SK-N-SH (cell line): ENCODE data around the gene CBLB. TPM values are rescaled to one million over a fixed set of nuclear protein-coding genes. Genes with fewer than 3 reads are reported as not detected.

Experiments used
- CTCF ChIA-PET: fragments of 300-600, 350-600 bp; formaldehyde crosslinking; extraction: SDS; loops from one replicate; lab custom pipeline; 2021; lab: Yijun Ruan, JAX
- POLR2A ChIA-PET: fragments of 350-600 bp; sonication (Branson Sonifier 250); formaldehyde crosslinking; extraction: SDS; loops from one replicate; lab custom pipeline; 2020; ENCODE audit warnings: antibody characterized with exemption, inconsistent platforms; lab: Yijun Ruan, JAX
- DNase-seq: peaks from one replicate; pipeline ENCODE4 v3.0.0; 2012
- H2AFZ ChIP-seq: fragments of 200-600 bp; sonication (generic); 2 replicates; pipeline ENCODE4 v1.8.1; 2016; ENCODE audit warnings: antibody characterized with exemption, mild to moderate bottlenecking, low read depth
- H3F3A ChIP-seq: fragments of 200-600 bp; sonication (generic); replicated peaks from 2 replicates; pipeline ENCODE3; 2016; ENCODE audit warnings: antibody characterized with exemption, mild to moderate bottlenecking; ENCODE audit not compliant: insufficient read depth
- H3K27ac ChIP-seq, 2 experiments: fragments of 200-500 bp in 1 of 2; fragments of 200-600 bp in 1 of 2; sonication (Bioruptor generic) in 1 of 2; sonication (generic), shearing (Covaris generic) in 1 of 2; 2 replicates each; pipeline versions ENCODE4 v1.5.1 to v1.6.1; 2014 to 2016; ENCODE audit warnings: low read depth in 2 of 2, inconsistent platforms in 1 of 2, low read length in 1 of 2, mild to moderate bottlenecking in 1 of 2, mixed read lengths in 1 of 2
- H3K27me3 ChIP-seq: fragments of 200-600 bp; sonication (generic), shearing (Covaris generic); 2 replicates; pipeline ENCODE4 v1.6.1; 2016; ENCODE audit warnings: mixed run types; ENCODE audit not compliant: insufficient read depth
- H3K36me3 ChIP-seq, 2 experiments: fragments of 200-500 bp in 1 of 2; fragments of 200-600 bp in 1 of 2; sonication (Bioruptor generic) in 1 of 2; sonication (generic) in 1 of 2; replicated peaks in 1 of 2; 2 replicates each; pipeline versions ENCODE3 to v1.5.1; 2014 to 2016; ENCODE audit warnings: low read length in 1 of 2, mild to moderate bottlenecking in 1 of 2; ENCODE audit not compliant: insufficient read depth in 2 of 2, control insufficient read depth in 1 of 2
- H3K4me1 ChIP-seq, 2 experiments: fragments of 200-500 bp in 1 of 2; fragments of 200-600 bp in 1 of 2; sonication (Bioruptor generic) in 1 of 2; sonication (generic), shearing (Covaris generic) in 1 of 2; 2 replicates each; pipeline versions ENCODE4 v1.5.1 to v1.6.1; 2014 to 2016; ENCODE audit warnings: low read depth in 1 of 2, low read length in 1 of 2, mixed run types in 1 of 2; ENCODE audit not compliant: insufficient read depth in 2 of 2, control insufficient read depth in 1 of 2
- H3K4me2 ChIP-seq: fragments of 200-600 bp; sonication (generic), shearing (Covaris generic); 2 replicates; pipeline ENCODE4 v1.6.1; 2017; ENCODE audit warnings: mixed run types
- H3K4me3 ChIP-seq, 2 experiments: fragments of 200-500 bp in 1 of 2; fragments of 200-600 bp in 1 of 2; sonication (Bioruptor generic) in 1 of 2; sonication (generic), shearing (Covaris generic) in 1 of 2; 2 replicates each; pipeline versions ENCODE4 v1.5.1 to v1.8.1; 2014 to 2016; ENCODE audit warnings: low read depth in 2 of 2, inconsistent platforms in 1 of 2, low read length in 1 of 2, mild to moderate bottlenecking in 1 of 2, mixed read lengths in 1 of 2, moderate library complexity in 1 of 2
- H3K79me2 ChIP-seq: fragments of 200-600 bp; sonication (generic); 2 replicates; pipeline ENCODE4 v1.8.1; 2017; ENCODE audit warnings: mild to moderate bottlenecking; ENCODE audit not compliant: insufficient read depth
- H3K9ac ChIP-seq: fragments of 200-600 bp; sonication (generic); 2 replicates; pipeline ENCODE4 v1.6.1; 2017; ENCODE audit warnings: mixed run types
- H3K9me2 ChIP-seq: fragments of 200-600 bp; sonication (generic); 2 replicates; pipeline ENCODE4 v1.6.1; 2017; ENCODE audit warnings: mixed run types
- H3K9me3 ChIP-seq: fragments of 200-600 bp; sonication (generic); 2 replicates; pipeline ENCODE4 v1.6.1; 2017; ENCODE audit warnings: mixed run types, mild to moderate bottlenecking, moderate library complexity
- H4K20me1 ChIP-seq: fragments of 200-600 bp; sonication (generic); 2 replicates; pipeline ENCODE4 v1.6.1; 2017; ENCODE audit warnings: mild to moderate bottlenecking, mixed run types; ENCODE audit not compliant: insufficient read depth
- CHD2 ChIP-seq: fragments of 150-350 bp; IDR thresholded peaks from 2 replicates; pipeline ENCODE4 v1.6.1; 2018; ENCODE audit warnings: low read length; ENCODE audit not compliant: partially characterized antibody
- ELF1 ChIP-seq: IDR thresholded peaks from 2 replicates; pipeline ENCODE4 v1.4.0; 2012
- EZH2phosphoT487 ChIP-seq: fragments of 200-600 bp; sonication (generic); IDR thresholded peaks from 2 replicates; pipeline ENCODE4 v1.6.1; 2017; ENCODE audit warnings: low read depth, mixed run types, mild to moderate bottlenecking, antibody characterized with exemption, moderate library complexity, borderline replicate concordance
- FOSL2 ChIP-seq: IDR thresholded peaks from 2 replicates; pipeline ENCODE4 v1.4.0; 2012; ENCODE audit warnings: low read depth, mild to moderate bottlenecking, moderate library complexity, borderline replicate concordance
- FOXM1 ChIP-seq: IDR thresholded peaks from 2 replicates; pipeline ENCODE4 v1.4.0; 2012; ENCODE audit warnings: low read depth, mild to moderate bottlenecking
- GABPA ChIP-seq: IDR thresholded peaks from 2 replicates; pipeline ENCODE4 v1.4.0; 2012; ENCODE audit warnings: low read depth, mild to moderate bottlenecking
- JUND ChIP-seq: IDR thresholded peaks from 2 replicates; pipeline ENCODE4 v1.4.0; 2012
- MEF2A ChIP-seq: IDR thresholded peaks from 2 replicates; pipeline ENCODE4 v1.4.0; 2012; ENCODE audit warnings: low read depth, borderline replicate concordance
- NRF1 ChIP-seq: IDR thresholded peaks from 2 replicates; pipeline ENCODE4 v1.6.1; 2012; ENCODE audit warnings: low read depth, mild to moderate bottlenecking, low read length
- RAD21 ChIP-seq: IDR thresholded peaks from 2 replicates; pipeline ENCODE4 v1.6.1; 2012; ENCODE audit warnings: mild to moderate bottlenecking, low read length
- RCOR1 ChIP-seq: fragments of 150-350 bp; IDR thresholded peaks from 2 replicates; pipeline ENCODE4 v1.6.1; 2017; ENCODE audit warnings: antibody characterized with exemption, low read length
- SMC3 ChIP-seq: IDR thresholded peaks from 2 replicates; pipeline ENCODE4 v1.6.1; 2012; ENCODE audit warnings: low read depth, low read length, improper control_type of control experiment
- TEAD4 ChIP-seq: IDR thresholded peaks from 2 replicates; pipeline ENCODE4 v1.4.0; 2012; ENCODE audit warnings: mild to moderate bottlenecking, borderline replicate concordance; ENCODE audit not compliant: insufficient read depth
- WGBS: methylation state at CpG from one replicate; pipeline ENCODE4 v1.1.6; 2017; ENCODE audit warnings: low lambda C conversion rate; 5-methylcytosine and 5-hydroxymethylcytosine counted together
- polyA plus RNA-seq, 3 experiments: library from polyadenylated mRNA; depleted of rRNA; stranded (reverse); fragments of >200 nt; gene quantifications; 2 replicates each; pipeline ENCODE4 v1.2.3, GENCODE V29; 2012
- TF ChIP-seq, protein P1 (sequence below): fragments of 200-600 bp; sonication (generic); IDR thresholded peaks from 2 replicates; pipeline ENCODE4 v1.6.1; 2017; ENCODE audit warnings: antibody characterized with exemption, mild to moderate bottlenecking, moderate library complexity
- TF ChIP-seq, protein P2 (sequence below): IDR thresholded peaks from 2 replicates; pipeline ENCODE4; 2012
- TF ChIP-seq, protein P3 (sequence below): fragments of 150-350 bp; IDR thresholded peaks from 2 replicates; pipeline ENCODE4 v1.6.1; 2017; ENCODE audit warnings: antibody characterized with exemption, low read length, low read depth, borderline replicate concordance

CBLB gene
- polyA plus RNA-seq, 1 of the 3 experiments (the other 2 are of a cell fraction): 4.4 TPM

DNA sequence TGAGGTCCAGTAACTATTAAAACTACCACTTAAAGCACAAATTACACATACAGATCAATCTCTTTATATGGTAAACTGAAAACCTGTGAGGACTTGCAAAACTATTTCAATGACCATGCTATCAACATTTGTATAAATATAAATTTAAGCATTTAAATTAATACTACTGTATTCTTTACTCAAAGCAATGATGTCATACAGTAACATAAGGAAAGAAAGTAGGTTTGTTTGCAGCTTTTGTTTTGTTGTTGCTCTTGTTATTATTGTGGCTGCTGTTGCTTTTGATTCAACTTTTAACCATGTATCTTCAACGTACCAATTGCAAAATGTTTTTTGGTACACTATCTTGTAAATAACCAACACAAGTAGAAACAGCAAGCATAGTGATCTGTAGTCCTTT lies 22.0 kb downstream of the CBLB start (continued):
- TF ChIP-seq MEF2A (no peak), ELF1 (no peak), EZH2phosphoT487 (no peak)
- TF ChIP-seq, protein P1, sequence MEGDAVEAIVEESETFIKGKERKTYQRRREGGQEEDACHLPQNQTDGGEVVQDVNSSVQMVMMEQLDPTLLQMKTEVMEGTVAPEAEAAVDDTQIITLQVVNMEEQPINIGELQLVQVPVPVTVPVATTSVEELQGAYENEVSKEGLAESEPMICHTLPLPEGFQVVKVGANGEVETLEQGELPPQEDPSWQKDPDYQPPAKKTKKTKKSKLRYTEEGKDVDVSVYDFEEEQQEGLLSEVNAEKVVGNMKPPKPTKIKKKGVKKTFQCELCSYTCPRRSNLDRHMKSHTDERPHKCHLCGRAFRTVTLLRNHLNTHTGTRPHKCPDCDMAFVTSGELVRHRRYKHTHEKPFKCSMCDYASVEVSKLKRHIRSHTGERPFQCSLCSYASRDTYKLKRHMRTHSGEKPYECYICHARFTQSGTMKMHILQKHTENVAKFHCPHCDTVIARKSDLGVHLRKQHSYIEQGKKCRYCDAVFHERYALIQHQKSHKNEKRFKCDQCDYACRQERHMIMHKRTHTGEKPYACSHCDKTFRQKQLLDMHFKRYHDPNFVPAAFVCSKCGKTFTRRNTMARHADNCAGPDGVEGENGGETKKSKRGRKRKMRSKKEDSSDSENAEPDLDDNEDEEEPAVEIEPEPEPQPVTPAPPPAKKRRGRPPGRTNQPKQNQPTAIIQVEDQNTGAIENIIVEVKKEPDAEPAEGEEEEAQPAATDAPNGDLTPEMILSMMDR: no peak

DNA sequence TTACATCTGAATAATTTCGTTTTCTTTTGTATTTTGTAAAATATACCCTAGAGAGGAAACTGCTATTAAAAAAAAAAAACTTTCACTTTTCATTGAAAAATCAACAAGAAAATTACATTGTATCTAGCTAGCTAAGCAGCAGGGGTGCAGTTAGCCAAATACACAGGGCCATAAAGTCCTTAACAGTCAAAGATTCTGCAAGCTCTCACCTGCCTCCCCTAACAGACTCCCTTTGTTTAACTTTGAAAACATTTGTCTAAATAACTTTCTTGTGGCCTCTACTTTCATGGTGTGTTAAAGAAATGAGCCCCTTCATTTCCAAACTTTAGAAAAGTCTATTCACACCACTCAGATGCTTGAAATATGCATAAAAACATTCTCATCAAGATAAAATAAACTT lies 23.3 kb downstream of the CBLB start:
- H3K36me3 ChIP-seq: peaks cover 4 to 62% of the 10 kb centered on the region in 2 experiments
- no peaks in the 10 kb centered on the region for H3F3A ChIP-seq
- POLR2A ChIA-PET: no interaction called here
- CTCF ChIA-PET: interaction anchor here (0.7 kb wide), 2 partner anchors 8 to 598 kb away, joined by 3 read pairs; no protein-coding TSS in a partner anchor
- no peak overlapping the region for H3K9ac ChIP-seq
- TF ChIP-seq MEF2A (no peak), FOSL2 (no peak), GABPA (no peak), NRF1 (no peak), CHD2 (no peak)
- TF ChIP-seq, protein P2, sequence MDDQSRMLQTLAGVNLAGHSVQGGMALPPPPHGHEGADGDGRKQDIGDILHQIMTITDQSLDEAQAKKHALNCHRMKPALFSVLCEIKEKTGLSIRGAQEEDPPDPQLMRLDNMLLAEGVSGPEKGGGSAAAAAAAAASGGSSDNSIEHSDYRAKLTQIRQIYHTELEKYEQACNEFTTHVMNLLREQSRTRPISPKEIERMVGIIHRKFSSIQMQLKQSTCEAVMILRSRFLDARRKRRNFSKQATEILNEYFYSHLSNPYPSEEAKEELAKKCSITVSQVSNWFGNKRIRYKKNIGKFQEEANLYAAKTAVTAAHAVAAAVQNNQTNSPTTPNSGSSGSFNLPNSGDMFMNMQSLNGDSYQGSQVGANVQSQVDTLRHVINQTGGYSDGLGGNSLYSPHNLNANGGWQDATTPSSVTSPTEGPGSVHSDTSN: no peak
- no peaks in the 10 kb centered on the region for H3K27me3 ChIP-seq
- H2AFZ ChIP-seq: no peak overlapping the region
- WGBS: 78% methylated on average over 1 of the region's 1 CpG
- H3K9me2 ChIP-seq: no peaks in the 10 kb centered on the region
- DNase-seq: no peak
- no peak overlapping the region for H3K27ac ChIP-seq
- H4K20me1 ChIP-seq: no peaks in the 10 kb centered on the region
- H3K4me1 ChIP-seq: peaks cover 0 to 14% of the 10 kb centered on the region in 2 experiments; a peak in 3 of 4 replicates
- no peaks in the 10 kb centered on the region for H3K9me3 ChIP-seq
- H3K4me2 ChIP-seq: no peak overlapping the region
- H3K4me3 ChIP-seq: no peak overlapping the region
- peaks cover 12% of the 10 kb centered on the region for H3K79me2 ChIP-seq

DNA sequence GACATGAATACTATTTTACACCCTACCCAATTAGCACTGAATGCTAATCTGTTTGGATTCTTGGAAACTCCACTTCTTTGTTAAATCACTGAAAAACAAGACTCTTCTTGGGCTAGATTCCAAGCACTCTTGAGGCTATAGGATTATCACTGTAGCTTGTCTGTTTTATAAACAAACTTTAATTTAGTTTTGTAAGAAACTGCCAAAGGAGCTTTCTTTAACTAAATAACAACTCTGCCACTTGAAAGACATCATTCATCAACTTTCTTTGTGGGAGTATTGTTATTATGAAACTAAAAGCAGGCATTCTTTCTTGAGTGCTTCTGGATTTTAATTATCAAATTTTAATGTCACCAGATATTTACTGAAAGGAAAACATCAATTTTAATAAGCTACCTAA lies 24.1 kb downstream of the CBLB start:
- H3K27ac ChIP-seq: no peak overlapping the region
- H2AFZ ChIP-seq: no peak overlapping the region
- H3F3A ChIP-seq: no peaks in the 10 kb centered on the region
- H3K36me3 ChIP-seq: peaks cover 2 to 55% of the 10 kb centered on the region in 2 experiments
- no peaks in the 10 kb centered on the region for H3K9me2 ChIP-seq
- H3K4me2 ChIP-seq: no peak overlapping the region
- peaks cover 15% of the 10 kb centered on the region for H3K79me2 ChIP-seq
- H4K20me1 ChIP-seq: no peaks in the 10 kb centered on the region
- ChIA-PET CTCF (no interaction called here), POLR2A (no interaction called here)
- H3K9me3 ChIP-seq: no peaks in the 10 kb centered on the region
- H3K27me3 ChIP-seq: no peaks in the 10 kb centered on the region
- no peak overlapping the region for H3K4me3 ChIP-seq
- DNase-seq: no peak
- H3K4me1 ChIP-seq: peaks cover 0 to 14% of the 10 kb centered on the region in 2 experiments; a peak in 3 of 4 replicates
- H3K9ac ChIP-seq: no peak overlapping the region
- TF ChIP-seq TEAD4 (no peak), RCOR1 (no peak), SMC3 (no peak), FOXM1 (no peak), EZH2phosphoT487 (no peak), JUND (no peak), RAD21 (no peak)
- TF ChIP-seq, protein P3, sequence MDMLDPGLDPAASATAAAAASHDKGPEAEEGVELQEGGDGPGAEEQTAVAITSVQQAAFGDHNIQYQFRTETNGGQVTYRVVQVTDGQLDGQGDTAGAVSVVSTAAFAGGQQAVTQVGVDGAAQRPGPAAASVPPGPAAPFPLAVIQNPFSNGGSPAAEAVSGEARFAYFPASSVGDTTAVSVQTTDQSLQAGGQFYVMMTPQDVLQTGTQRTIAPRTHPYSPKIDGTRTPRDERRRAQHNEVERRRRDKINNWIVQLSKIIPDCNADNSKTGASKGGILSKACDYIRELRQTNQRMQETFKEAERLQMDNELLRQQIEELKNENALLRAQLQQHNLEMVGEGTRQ: no peak
- TF ChIP-seq, protein P2: no peak
- TF ChIP-seq, protein P1: no peak
